Endothelial cell of umbilical vein (primary cell): ENCODE results near the gene SULF2.

Source experiments
- CTCF ChIP-seq, 2 donors: IDR thresholded peaks; 1 replicate in 1 of 2; 2 replicates in 1 of 2; pipeline ENCODE4 v1.5.1; 2011; ENCODE audit warnings: low read length in 2 of 2, mild to moderate bottlenecking in 2 of 2, moderate library complexity in 2 of 2, control low read depth in 1 of 2, inconsistent platforms in 1 of 2, low read depth in 1 of 2; ENCODE audit not compliant: insufficient read depth in 1 of 2; ENCODE audit errors: extremely low read depth in 1 of 2
- EZH2 ChIP-seq: IDR thresholded peaks from 2 replicates; pipeline ENCODE4 v1.6.1; 2012; ENCODE audit warnings: borderline replicate concordance, low read depth, mild to moderate bottlenecking, moderate library complexity, low read length, inconsistent platforms; ENCODE audit not compliant: severe bottlenecking
- FOS ChIP-seq: IDR thresholded peaks from 2 replicates; pipeline ENCODE4 v1.6.1; 2011; ENCODE audit warnings: mild to moderate bottlenecking, low read length, moderate library complexity, borderline replicate concordance; ENCODE audit not compliant: insufficient read depth
- POLR2A ChIP-seq: IDR thresholded peaks from 2 replicates; pipeline ENCODE4 v1.6.1; 2012; ENCODE audit warnings: low read depth, mild to moderate bottlenecking, control low read depth, low read length
- POLR2AphosphoS5 ChIP-seq: IDR thresholded peaks from 2 replicates; pipeline ENCODE4 v1.6.1; 2012; ENCODE audit warnings: low read depth, mild to moderate bottlenecking, control low read depth, low read length, moderate library complexity; ENCODE audit not compliant: insufficient read depth

- peak; percentile 58 to 73 for TF ChIP-seq CTCF (IDR thresholded peaks at IDR 0.05; ENCODE audit: extremely low read depth in 1 of 2, insufficient read depth in 1 of 2, low read depth in 1 of 2, low read length in 2 of 2)
- TF ChIP-seq POLR2AphosphoS5 = no peak
- TF ChIP-seq POLR2A = no peak
- TF ChIP-seq FOS = no peak
- TF ChIP-seq EZH2 = peak; percentile 49
Measured at GRCh38 chr20:47785854-47786764, 828 bp upstream of the SULF2 start.
